GM21576 (cell line): ENCODE results near the gene HNRNPUL1.
A peak's percentile ranks its signal among the peaks of the same experiment; 100 is the strongest.
"Not testable (repeated sequence)": the region's sequence is repeated elsewhere in the genome, so short reads cannot be mapped to it uniquely, and the experiment has no call there.

Source experiments
- ATAC-seq: cut with Tn5 transposase; IDR thresholded peaks from one replicate; pipeline ENCODE4 v1.9.1; 2021; ENCODE audit warnings: mild to moderate bottlenecking, moderate library complexity; ENCODE audit not compliant: unreplicated experiment

The HNRNPUL1 gene

DNA sequence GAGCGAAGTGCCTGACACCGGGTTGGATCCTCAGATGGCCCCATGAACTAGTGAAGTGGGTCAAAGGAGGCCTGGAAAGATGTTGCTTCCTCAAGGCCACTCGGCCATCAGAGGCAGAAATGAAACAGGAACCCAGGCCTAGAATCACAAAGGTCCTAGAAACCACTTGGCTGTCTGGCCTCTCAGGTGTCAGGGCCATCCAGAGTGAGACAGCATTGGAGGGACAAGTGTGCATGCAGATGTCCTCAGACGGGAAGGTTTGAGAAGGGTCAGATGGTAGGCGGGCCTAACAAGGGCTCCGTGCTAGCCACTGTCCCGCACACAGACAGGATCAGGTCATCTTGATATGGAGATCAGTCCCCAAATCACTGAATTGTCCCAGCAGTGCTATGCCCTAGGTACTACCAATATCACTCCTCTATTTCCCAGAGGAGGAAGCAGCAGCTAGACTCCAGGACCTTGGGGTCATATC, 60.1 kb downstream of the HNRNPUL1 start:
- no peak for ATAC-seq

DNA sequence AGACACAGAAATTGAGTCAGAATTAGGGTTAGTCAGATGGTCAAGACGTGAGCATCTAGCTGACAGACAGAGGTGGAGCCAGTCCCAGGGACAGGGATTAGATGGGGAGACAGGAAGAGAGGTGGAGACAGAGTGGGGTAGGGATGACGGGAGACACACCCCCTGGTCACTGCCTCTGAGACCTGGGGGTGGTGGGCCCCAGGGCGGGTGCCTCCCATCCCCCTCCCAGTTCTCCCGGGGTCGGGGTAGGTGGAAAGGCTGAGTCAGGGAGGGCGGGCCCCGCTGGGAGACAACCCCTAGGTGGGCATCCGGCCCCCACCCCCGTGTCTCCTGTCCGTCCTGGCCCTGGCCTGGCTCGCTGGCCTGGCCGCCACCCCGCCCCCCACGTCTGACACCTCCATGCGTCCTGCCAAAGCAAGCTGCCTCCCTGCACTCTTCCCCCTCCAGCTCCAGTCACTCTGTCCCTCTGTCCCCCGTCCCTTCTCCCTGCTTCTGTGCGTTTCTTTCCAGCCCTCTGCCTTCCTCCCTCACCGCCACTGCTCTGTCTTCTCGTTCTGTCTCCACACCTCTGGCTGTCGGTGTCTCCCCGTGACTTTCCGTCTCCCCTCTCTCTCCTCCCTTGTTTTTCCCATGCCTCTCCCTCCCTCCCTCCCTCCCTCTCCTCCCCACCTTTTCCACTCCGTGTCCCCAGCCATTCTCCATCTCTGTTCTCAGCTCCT, 60.9 kb downstream of the HNRNPUL1 start:
- ATAC-seq = no peak

DNA sequence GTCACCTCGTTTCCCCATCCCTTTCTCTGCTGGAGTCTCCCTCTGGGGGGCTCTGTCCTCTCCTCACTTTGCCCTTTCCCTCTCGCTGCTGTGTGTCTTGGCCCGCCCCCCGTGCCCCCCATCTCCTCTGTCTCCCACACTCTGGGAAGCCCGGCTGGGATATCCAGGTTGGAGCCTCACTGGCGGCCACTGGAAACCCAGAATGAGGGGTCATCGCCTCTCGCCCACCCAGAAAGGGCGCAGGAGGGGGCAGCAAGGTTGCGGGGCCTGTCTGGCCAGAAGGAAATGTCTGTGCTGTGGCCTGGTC, 61.4 kb downstream of the HNRNPUL1 start:
- ATAC-seq = no peak

DNA sequence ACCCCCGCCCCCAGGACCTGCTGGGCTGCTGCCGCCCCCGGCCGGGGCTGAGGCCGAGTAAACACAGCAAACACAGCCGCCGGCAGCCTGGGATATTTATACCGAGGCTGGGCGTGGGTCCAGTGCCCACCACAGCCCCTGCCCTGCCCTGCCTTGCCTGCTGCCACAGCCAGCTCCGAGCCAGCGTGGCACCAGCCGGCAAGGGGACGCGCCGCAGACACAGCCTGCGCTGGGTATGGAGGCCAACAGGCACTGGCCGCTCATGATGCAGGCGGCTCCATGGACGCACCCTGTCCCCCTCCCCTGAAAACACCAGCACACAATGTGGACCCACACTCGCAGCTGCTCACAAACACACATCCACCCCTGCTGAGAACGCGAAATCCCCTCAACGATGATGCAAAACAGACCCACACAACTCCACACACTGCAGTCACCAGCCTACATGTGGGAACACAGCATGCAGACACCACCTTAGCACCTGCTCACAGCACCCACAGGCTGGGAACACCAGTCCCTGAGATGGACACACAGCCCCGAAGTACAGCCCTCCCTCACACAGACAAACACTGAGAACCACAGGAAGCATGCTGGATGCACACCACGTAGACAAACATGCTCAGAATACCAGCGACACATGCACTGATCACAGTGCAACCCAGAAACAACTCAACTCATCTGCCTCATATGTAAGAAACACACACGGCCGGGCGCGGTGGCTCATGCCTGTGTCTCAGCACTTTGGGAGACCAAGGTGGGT, 62.0 kb downstream of the HNRNPUL1 start:
- ATAC-seq = no peak

DNA sequence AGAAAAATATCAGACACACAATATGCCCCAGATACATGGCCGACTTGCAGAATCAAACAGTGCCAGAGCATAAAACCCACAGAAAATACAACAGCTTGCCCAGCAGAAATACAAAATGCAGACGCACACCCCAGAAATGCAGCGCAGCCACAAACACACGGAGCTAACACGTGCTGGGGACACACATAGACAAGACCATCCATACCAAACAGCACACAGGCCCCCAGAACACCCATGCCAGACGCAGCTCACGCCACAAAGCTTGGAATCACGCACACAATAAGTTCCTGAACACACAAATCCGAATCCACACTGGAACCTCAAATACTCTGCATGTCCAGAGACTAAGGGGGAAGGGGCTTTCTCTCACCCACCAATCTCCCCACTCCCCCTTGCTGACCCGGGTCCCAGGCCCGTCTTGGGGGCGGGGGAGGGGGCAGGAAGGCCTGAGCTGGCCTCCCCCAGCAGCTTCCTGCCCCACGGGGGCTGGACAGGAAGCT, 63.0 kb downstream of the HNRNPUL1 start:
- no peak for ATAC-seq

DNA sequence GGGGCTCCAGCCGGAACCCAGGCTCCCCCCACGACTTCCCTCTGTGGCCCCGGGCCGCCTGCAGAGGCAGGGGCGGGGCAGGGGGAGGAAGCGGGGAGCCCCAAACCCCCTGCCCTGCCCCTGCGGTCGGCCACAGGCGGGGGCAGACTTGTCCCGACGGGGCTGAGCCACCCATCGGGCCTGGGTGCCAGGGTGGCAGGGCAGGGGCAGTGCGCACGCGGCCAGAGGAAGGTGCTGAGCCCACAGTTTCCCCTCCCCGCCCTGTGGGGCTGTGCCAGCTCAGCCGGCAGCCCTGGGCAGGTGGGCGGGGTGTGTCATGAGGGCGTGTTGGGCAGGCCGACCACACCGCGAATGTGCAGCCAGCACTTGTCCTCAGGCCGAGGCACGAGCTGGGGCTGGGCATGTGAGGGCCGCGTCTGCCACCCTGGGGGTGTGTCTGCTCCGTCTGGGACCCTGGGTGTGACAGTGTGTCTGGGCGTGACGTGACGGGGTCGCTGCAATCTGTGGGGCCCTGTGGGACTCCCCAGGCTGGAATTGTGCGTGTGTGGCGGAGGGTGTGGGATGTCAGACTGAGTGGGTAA, 63.5 kb downstream of the HNRNPUL1 start:
- peak; percentile 49 for ATAC-seq

DNA sequence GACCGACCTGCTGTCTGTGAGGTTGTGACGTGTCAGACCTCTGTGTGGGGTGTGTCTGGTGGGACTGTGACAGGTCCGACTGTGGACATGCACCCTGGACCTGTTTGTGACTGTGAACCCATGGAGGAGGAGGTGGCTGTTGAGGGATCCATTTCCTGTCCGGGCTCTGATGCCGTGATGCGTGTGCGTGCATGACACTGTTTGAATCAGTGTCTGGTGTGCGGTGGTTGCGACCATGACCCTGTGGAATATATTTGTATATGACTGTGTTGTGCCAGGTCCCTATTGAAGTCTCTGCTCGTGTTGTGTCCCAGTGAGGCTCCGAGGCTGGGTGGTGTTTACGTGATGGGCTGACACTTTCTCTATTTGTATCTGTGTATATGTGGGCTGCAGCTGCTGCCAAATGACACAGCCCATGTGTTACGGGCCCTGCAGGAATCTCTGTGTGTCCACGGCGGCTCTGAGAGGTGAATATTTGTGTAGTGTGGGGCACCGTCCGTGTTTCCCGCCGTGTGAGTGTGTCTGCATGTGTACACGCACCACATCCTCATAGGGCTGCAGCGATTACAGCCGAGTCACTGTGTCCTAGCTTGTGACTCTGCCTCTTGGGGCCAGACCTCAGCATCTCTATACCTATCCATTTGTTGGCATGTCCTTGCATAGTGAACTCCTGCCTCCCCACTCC, 64.1 kb downstream of the HNRNPUL1 start:
- peak; percentile 10 for ATAC-seq

DNA sequence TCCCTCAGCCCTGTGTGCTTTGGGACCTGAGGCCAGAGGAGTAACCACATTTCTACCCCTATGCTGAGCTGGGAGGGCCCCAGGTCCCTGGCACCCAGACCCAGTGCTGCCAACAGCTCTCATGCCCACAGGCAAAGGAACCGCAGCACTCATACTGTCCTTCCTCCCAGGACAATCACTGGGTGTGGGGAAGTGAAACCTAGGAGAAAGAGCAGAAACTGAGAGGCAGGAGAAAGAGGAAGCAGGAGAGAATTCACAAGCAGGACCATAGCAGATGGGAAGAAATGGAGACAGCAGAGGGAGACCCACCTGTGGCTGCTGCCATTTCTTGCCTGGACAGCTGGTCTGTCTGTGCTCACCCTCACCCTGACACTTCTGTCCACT, 64.7 kb downstream of the HNRNPUL1 start:
- no peak for ATAC-seq

DNA sequence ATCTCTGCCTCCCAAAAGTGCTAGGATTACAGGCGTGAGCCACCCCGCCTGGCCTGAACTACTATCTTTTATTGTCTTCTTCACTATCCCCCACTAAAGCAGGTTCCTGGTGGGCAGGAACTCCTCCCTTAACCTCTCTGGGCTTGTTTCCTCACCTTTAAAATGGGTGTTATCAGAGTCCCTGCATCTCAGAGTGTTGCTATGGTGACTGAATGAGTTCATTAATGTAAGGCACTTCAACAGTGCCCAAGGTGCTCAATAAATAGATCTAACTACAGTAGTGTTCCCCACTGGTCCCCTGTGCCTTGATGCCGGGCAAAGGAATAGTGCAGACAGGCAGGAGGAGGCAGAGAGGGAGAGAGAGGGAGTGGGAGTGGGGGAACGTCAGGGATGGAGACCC, 66.3 kb downstream of the HNRNPUL1 start:
- ATAC-seq = no peak

DNA sequence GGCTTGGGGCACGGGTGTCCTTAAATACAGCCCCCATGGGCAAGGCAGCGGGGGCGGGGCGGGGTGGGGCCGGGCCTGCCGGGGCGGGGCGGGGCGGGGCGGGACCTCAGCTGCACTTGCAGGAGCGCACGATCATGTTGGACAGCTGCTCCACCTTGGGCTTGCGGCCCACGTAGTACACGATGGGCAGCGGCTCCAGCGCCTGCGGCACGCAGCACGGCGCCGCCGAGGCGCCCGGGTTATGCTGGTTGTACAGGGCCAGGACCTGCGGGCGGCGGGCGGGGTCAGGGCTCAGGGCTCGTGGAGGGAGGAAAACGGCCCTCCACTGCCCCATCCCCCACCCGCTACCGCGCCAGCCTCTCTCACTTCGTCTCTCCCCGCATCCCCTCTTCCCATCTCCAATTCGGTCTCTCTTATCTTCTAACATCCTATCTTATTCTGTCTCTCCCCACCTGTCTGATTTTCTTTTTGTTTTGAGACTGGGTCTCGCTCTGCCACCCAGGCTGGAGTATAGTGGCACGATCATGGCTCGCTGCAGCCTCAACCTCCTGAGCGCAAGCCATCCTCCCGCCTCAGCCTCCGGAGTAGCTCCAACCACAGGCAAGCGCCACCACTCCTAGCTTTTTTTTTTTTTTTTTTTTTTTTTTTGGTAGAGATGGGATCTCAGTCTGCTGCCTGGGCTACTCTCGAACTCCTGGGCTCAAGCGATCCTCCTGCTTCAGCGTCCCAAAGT, 66.9 kb downstream of the HNRNPUL1 start:
- ATAC-seq = no peak

DNA sequence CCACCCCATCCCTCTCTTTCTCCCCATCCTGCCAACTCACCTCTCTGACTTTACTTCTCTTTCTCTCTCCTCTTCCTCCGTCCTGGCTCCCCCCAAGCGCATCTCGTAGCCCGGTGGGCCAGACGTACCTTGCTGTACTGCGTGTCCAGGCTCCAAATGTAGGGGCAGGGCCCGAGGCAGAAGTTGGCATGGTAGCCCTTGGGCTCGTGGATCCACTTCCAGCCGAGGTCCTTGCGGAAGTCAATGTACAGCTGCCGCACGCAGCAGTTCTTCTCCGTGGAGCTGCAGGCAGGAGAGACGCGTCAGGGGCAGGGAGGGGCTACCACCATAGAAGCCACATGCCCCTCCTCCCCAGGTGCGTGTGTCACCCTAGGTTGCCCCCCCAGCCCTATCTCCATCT, 67.8 kb downstream of the HNRNPUL1 start:
- no peak for ATAC-seq

DNA sequence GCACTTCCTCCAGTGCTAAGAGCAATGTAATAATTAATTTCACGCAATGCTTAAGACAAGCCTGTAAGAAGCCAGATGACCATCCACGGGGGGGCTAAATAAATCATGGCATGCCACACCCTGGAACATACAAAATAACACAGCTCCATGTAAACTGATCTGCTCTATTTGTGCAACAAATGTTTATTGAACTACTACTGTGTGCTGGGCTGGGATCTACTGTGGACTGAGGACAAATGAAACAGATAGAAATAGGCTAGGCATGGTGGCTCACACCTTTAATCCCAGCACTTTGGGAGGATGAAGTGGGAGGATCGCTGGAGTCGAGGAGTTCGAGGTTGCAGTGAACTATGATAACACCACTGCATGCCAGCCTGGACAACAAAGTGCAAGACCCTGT, 68.3 kb downstream of the HNRNPUL1 start:
- no peak for ATAC-seq

DNA sequence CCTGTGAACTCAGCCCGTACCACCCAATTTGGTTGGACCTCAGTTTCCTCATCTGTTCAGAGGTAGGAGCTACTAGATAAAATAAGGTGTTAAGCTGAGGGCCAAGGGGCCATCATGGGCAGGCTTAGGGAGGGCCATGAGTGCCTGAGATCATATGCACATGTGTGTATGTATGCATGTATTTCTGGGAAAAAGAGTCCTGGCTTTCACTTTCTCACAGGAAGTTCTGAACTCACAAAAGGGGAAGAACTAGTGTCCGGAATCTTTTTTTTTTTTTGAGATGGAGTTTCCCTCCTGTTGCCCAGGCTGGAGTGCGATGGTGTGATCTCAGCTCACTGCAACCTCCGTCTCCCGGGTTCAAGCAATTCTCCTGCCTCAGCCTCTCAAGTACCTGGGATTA, 70.6 kb downstream of the HNRNPUL1 start:
- no peak for ATAC-seq

DNA sequence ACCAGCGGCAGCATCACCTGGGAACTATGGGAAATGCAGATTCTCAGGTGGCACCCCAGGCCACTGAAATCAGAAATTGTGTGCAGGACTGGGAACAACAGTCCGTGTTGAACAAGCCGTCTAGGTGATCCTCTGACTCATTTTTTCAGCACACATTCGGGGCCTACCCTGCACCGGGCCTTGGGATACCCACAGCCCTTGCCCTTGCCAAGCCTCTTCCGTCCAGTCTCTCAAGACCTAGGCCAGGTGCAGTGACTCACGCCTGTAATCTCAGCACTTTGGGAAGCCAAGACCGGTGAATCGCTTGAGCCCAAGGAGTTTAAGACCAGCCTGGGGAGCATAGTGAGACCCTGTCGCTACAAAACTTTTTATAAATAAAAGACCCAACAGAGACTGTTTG, 71.3 kb downstream of the HNRNPUL1 start:
- no peak for ATAC-seq

DNA sequence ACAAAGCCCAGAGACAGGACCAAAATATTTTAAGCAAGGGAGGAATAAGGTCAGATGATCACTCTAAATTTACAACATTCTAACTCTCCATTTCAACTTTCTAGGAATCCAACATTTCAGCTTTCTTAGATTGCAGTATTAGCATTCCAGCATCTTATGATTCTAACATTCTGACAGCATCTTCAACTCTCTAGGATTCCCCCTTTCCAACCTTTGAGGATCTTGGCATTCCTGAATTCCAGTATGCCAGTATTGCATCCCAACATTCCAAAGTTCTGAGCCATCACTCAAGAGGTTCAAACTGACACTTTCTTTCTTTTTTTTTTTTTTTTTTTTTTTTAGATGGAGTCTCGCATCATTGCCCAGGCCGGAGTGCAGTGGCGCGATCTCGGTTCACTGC, 75.8 kb downstream of the HNRNPUL1 start:
- ATAC-seq = no peak

DNA sequence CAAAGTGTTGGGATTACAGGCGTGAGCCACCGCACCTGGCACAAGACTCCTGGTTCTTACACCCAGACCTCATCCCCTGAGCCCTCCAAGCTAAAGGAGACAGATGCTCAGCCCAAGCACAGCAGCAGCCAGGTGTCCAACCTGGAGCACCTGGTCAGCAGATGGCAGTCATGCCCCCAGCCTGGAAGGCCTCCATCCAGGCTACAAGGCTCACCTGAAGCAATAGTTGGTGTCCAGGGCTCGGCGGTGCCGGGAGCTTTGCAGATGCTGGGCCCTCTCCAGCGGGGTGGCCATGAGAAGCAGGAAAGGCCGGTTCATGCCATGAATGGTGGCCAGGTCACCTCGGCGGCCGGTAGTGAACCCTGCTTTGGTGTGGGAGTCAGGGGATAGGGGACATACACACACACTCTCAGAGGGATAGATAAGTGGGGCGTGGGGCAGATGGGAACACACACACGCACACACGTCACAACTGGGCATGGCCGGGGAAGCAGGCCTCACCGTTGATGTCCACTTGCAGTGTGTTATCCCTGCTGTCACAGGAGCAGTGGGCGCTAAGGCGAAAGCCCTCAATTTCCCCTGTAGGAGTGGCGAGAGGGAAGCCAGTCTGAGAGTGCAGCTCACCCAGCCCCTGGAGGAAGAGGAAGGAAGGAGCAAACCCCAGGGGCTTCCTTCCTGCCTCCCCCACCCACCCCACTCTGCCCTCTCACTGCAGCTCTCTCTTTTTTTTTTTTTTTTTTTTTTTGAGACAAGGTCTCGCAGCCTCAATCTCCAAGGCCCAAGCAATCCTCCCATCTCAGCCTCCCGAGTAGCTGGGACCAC, 77.7 kb downstream of the HNRNPUL1 start:
- ATAC-seq = no peak

DNA sequence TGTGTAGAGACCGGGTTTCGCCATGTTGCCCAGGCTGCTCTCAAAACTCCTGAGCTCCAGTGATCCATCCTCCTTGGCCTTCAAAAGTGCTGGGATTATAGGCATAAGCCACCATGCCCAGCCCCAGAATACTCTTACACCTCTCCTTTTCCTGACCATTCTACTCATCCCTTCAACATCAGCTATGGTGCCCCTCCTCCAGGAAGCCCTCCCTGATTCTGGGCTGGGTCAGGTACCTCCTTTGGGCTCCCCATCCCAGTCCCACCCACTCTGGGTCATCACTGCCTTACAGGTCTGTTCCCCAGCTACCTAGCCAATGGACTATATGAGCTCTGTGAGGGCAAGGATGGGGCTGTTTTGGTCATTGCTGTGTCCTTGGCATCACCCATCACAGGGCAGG, 80.0 kb downstream of the HNRNPUL1 start:
- ATAC-seq = no peak

DNA sequence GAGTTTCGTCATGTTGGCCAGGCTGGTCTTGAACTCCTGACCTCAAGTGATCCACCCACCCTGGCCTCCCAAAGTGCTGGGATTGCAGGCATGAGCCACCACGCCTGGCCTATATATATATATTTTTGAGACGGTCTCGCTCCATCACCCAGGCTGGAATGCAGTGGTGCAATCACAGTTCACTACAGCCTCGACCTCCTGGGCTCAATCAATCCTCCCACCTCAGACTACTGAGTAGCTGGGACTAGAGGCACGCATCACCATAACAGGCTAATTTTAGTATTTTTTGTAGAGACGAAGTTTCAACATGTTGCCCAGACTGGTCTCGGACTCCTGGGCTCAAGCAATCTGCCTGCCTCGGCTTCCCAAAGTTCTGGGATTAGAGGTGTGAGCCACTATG, 82.7 kb downstream of the HNRNPUL1 start:
- not testable (repeated sequence) for ATAC-seq

DNA sequence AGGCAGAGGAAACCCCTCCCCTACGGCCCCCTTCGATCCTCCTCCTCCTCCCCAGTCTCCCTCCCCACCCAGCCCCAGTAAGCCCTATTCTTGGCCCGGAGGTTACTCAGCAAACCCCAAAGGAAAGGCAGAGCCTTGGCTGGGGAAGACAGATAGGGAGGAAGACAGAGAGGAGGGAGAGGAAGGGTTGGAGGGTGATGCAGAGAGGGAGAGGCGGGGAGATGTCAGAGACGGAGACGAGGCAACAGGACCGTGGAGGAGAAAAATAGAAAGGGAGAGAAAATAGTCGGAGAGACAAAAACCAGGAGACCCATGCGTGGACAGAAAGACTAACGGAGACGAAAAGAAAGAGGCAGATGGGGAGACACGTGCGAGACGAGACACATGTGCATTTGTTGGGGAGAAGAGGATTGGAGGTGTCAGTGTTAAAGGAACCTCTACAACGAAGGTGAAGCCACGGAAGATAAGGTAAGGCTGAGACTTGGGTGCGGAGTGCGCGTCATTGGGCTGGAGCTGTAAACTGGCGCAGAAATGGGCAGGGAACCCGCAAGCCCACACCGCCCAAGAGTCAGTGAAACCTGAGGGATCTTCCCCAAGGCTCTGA, 86.7 kb downstream of the HNRNPUL1 start:
- no peak for ATAC-seq
